GM18951 (cell line): ENCODE measurements around the gene CPA3.

Source experiments
- POLR2A ChIP-seq: IDR thresholded peaks from 4 replicates; pipeline ENCODE4 v1.6.1; 2011; ENCODE audit warnings: mild to moderate bottlenecking; ENCODE audit not compliant: insufficient read length, insufficient read depth; ENCODE audit errors: extremely low read depth
- in situ Hi-C: fragments of 300-500 bp; cut with MboI; formaldehyde crosslinking; loops from one replicate; pipeline ENCODE4 v1.12.0; 2022; ENCODE audit warnings: low sequenced_read_pairs, mixed read lengths, inconsistent platforms; ENCODE audit not compliant: unreplicated experiment

The CPA3 gene

GRCh38 chr3:148878095-148878494 is 13.0 kb downstream of the CPA3 start:
- in situ Hi-C loops: no loop called here
- TF ChIP-seq POLR2A: no peak

- no peak for TF ChIP-seq POLR2A
- in situ Hi-C loops: no loop called here
These were observed 14.2 kb downstream of the CPA3 start for GRCh38 chr3:148879256-148879655.

GRCh38 chr3:148880681-148881080 is 15.6 kb downstream of the CPA3 start:
- TF ChIP-seq POLR2A: no peak
- in situ Hi-C loops: no loop called here

- in situ Hi-C loops: no loop called here
These were observed 16.2 kb downstream of the CPA3 start for GRCh38 chr3:148881286-148881685.

GRCh38 chr3:148882288-148882687 is 17.2 kb downstream of the CPA3 start:
- no peak for TF ChIP-seq POLR2A

More at GRCh38 chr3:148881286-148881685, 16.2 kb downstream of the CPA3 start:
- no peak for TF ChIP-seq POLR2A

GRCh38 chr3:148883163-148883562 is 18.1 kb downstream of the CPA3 start:
- in situ Hi-C loops: no loop called here
- TF ChIP-seq POLR2A: no peak

More at GRCh38 chr3:148882288-148882687, 17.2 kb downstream of the CPA3 start:
- in situ Hi-C loops: no loop called here

- in situ Hi-C loops: no loop called here
- no peak for TF ChIP-seq POLR2A
These were observed 19.2 kb downstream of the CPA3 start for GRCh38 chr3:148884261-148884660.

GRCh38 chr3:148889828-148890227 is 24.7 kb downstream of the CPA3 start:
- no peak for TF ChIP-seq POLR2A
- in situ Hi-C loops: no loop called here

- in situ Hi-C loops: no loop called here
- no peak for TF ChIP-seq POLR2A
These were observed 31.0 kb downstream of the CPA3 start for GRCh38 chr3:148896062-148896461.

GRCh38 chr3:148901987-148902791 is 37.1 kb downstream of the CPA3 start:
- in situ Hi-C loops: no loop called here
- TF ChIP-seq POLR2A: no peak

- no peak for TF ChIP-seq POLR2A
- in situ Hi-C loops: no loop called here
These were observed 37.9 kb downstream of the CPA3 start for GRCh38 chr3:148903022-148903442.

- in situ Hi-C loops: no loop called here
- TF ChIP-seq POLR2A: no peak
These were observed 38.8 kb downstream of the CPA3 start for GRCh38 chr3:148903941-148904340.

GRCh38 chr3:148906667-148907066 is 41.6 kb downstream of the CPA3 start:
- in situ Hi-C loops: no loop called here
- TF ChIP-seq POLR2A: no peak

- in situ Hi-C loops: no loop called here
These were observed 46.1 kb downstream of the CPA3 start for GRCh38 chr3:148911173-148911572.

More at GRCh38 chr3:148911173-148911572, 46.1 kb downstream of the CPA3 start:
- TF ChIP-seq POLR2A: no peak
